H1 (cell line): ENCODE data around the gene CABLES2. TPM values are rescaled to one million over a fixed set of nuclear protein-coding genes. Genes with fewer than 3 reads are reported as not detected.

Experiments
- CTCF ChIA-PET: fragments of 300-600 bp; sonication (Branson Sonifier 250); formaldehyde crosslinking; loops from one replicate; lab custom pipeline; 2021; ENCODE audit not compliant: partially characterized antibody; lab: Charles Lee
- POLR2A ChIA-PET: fragments of 300-600 bp; sonication (Branson Sonifier 250); formaldehyde crosslinking; loops from one replicate; lab custom pipeline; 2021; ENCODE audit warnings: inconsistent platforms; ENCODE audit not compliant: partially characterized antibody; lab: Charles Lee
- DNase-seq, 2 experiments: peaks; one replicate each; pipeline versions ENCODE4 v3.0.0 to v3.0.0-alpha.2; 2010 to 2022; ENCODE audit warnings: low spot score in 2 of 2, low read depth in 1 of 2, mixed read lengths in 1 of 2
- FAIRE-seq: peaks from 2 replicates; lab custom pipeline; 2011; peaks lifted over from hg19 to GRCh38; lab: Jason Lieb, UNC
- H2AFZ ChIP-seq: 2 replicates; pipeline ENCODE4 v1.8.1; 2012; ENCODE audit warnings: low read length, inconsistent platforms
- H2AK5ac ChIP-seq: 2 replicates; pipeline ENCODE4 v1.6.1; 2013; ENCODE audit warnings: low read depth, low read length
- H2BK120ac ChIP-seq: replicated peaks from 2 replicates; pipeline ENCODE3; 2013; ENCODE audit warnings: low read depth, low read length, inconsistent platforms
- H2BK12ac ChIP-seq: 2 replicates; pipeline ENCODE4 v1.6.1; 2013; ENCODE audit warnings: low read depth, low read length
- H2BK15ac ChIP-seq: 2 replicates; pipeline ENCODE4 v1.6.1; 2013; ENCODE audit warnings: low read length
- H2BK20ac ChIP-seq: 2 replicates; pipeline ENCODE4 v1.6.1; 2013; ENCODE audit warnings: low read length
- H2BK5ac ChIP-seq: 2 replicates; pipeline ENCODE4 v1.6.1; 2013; ENCODE audit warnings: low read depth, low read length
- H3K14ac ChIP-seq: 2 replicates; pipeline ENCODE4 v1.6.1; 2013; ENCODE audit warnings: inconsistent platforms; ENCODE audit not compliant: insufficient read length
- H3K18ac ChIP-seq: 2 replicates; pipeline ENCODE4 v1.6.1; 2013; ENCODE audit warnings: low read length; ENCODE audit errors: extremely low read depth
- H3K23ac ChIP-seq: 2 replicates; pipeline ENCODE4 v1.6.1; 2013; ENCODE audit warnings: inconsistent platforms; ENCODE audit not compliant: insufficient read length
- H3K23me2 ChIP-seq: 2 replicates; pipeline ENCODE4 v1.6.1; 2013; ENCODE audit warnings: low read depth, low read length
- H3K27ac ChIP-seq: 2 replicates; pipeline ENCODE4 v1.6.1; 2011; ENCODE audit warnings: low read depth, low read length, inconsistent platforms
- H3K27me3 ChIP-seq, 4 experiments: replicated peaks in 1 of 4; 1 replicate in 1 of 4; 2 replicates in 3 of 4; pipeline versions ENCODE4 v1.6.1 to v1.8.1; 2011 to 2013; ENCODE audit warnings: low read length in 3 of 4, mild to moderate bottlenecking in 3 of 4, inconsistent platforms in 2 of 4, mixed read lengths in 2 of 4, moderate library complexity in 1 of 4; ENCODE audit not compliant: control insufficient read depth in 3 of 4, insufficient read depth in 3 of 4; ENCODE audit errors: extremely low read depth in 1 of 4
- H3K36me3 ChIP-seq, 4 experiments: 2 replicates each; pipeline versions ENCODE4 v1.6.1 to v1.8.1; 2011 to 2013; ENCODE audit warnings: mild to moderate bottlenecking in 4 of 4, low read length in 3 of 4, moderate library complexity in 2 of 4, control low read depth in 1 of 4, inconsistent platforms in 1 of 4; ENCODE audit not compliant: insufficient read depth in 4 of 4, control insufficient read depth in 2 of 4
- H3K4ac ChIP-seq: replicated peaks from 2 replicates; pipeline ENCODE3; 2013; ENCODE audit warnings: low read length, low read depth, mixed read lengths, inconsistent platforms; ENCODE audit not compliant: insufficient read length
- H3K4me1 ChIP-seq, 4 experiments: replicated peaks in 1 of 4; 1 replicate in 1 of 4; 2 replicates in 3 of 4; pipeline versions ENCODE4 v1.6.1 to v1.8.1; 2011 to 2013; ENCODE audit warnings: low read length in 3 of 4, inconsistent platforms in 2 of 4, mixed read lengths in 1 of 4; ENCODE audit not compliant: insufficient read depth in 4 of 4, control insufficient read depth in 3 of 4
- H3K4me2 ChIP-seq, 2 experiments: 2 replicates each; pipeline versions ENCODE4 v1.6.1 to v1.8.1; 2011 to 2013; ENCODE audit warnings: low read depth in 2 of 2, low read length in 2 of 2, control low read depth in 1 of 2, inconsistent platforms in 1 of 2, mild to moderate bottlenecking in 1 of 2; ENCODE audit not compliant: insufficient read depth in 1 of 2
- H3K4me3 ChIP-seq, 4 experiments: fragments of 200-600, 300-600 bp in 1 of 4; sonication (generic), shearing (Covaris generic), sonication (Bioruptor Twin) in 1 of 4; 2 replicates each; pipeline versions ENCODE4 v1.5.1 to v1.8.1; 2011 to 2016; ENCODE audit warnings: low read length in 4 of 4, low read depth in 3 of 4, control low read depth in 2 of 4, inconsistent platforms in 2 of 4, mild to moderate bottlenecking in 2 of 4, mixed read lengths in 1 of 4, moderate library complexity in 1 of 4; ENCODE audit not compliant: insufficient read depth in 2 of 4; ENCODE audit errors: extremely low read depth in 1 of 4
- H3K56ac ChIP-seq: replicated peaks from 2 replicates; pipeline ENCODE3; 2013; ENCODE audit warnings: low read depth, mild to moderate bottlenecking, mixed read lengths, low read length, inconsistent platforms; ENCODE audit not compliant: insufficient read length
- H3K79me1 ChIP-seq: 2 replicates; pipeline ENCODE4 v1.6.1; 2013; ENCODE audit warnings: low read depth, low read length, control low read depth
- H3K79me2 ChIP-seq, 2 experiments: 2 replicates each; pipeline versions ENCODE4 v1.6.1 to v1.8.1; 2012 to 2013; ENCODE audit warnings: low read length in 2 of 2, mild to moderate bottlenecking in 2 of 2, inconsistent platforms in 1 of 2; ENCODE audit not compliant: insufficient read depth in 2 of 2, control insufficient read depth in 1 of 2
- H3K9ac ChIP-seq, 4 experiments: replicated peaks in 1 of 4; 1 replicate in 1 of 4; 2 replicates in 3 of 4; pipeline versions ENCODE4 v1.6.1 to v1.8.1; 2011 to 2013; ENCODE audit warnings: low read depth in 3 of 4, low read length in 3 of 4, control low read depth in 2 of 4, mild to moderate bottlenecking in 2 of 4, moderate library complexity in 2 of 4, inconsistent platforms in 1 of 4; ENCODE audit errors: extremely low read depth in 1 of 4
- H3K9me3 ChIP-seq, 2 experiments: 2 replicates each; pipeline versions ENCODE4 v1.6.1 to v1.8.1; 2012 to 2013; ENCODE audit warnings: mild to moderate bottlenecking in 2 of 2, moderate library complexity in 2 of 2, control low read depth in 1 of 2, inconsistent platforms in 1 of 2, low read depth in 1 of 2, low read length in 1 of 2, mixed read lengths in 1 of 2; ENCODE audit not compliant: insufficient read depth in 2 of 2
- H4K20me1 ChIP-seq, 2 experiments: replicated peaks in 1 of 2; 2 replicates each; pipeline versions ENCODE3 to v1.8.1; 2011 to 2013; ENCODE audit warnings: inconsistent platforms in 2 of 2, low read length in 2 of 2, mild to moderate bottlenecking in 1 of 2; ENCODE audit not compliant: insufficient read depth in 2 of 2, control insufficient read depth in 1 of 2
- H4K5ac ChIP-seq: 2 replicates; pipeline ENCODE4 v1.6.1; 2013; ENCODE audit warnings: low read length, low read depth, mixed read lengths, inconsistent platforms; ENCODE audit not compliant: insufficient read length
- H4K8ac ChIP-seq: 2 replicates; pipeline ENCODE4 v1.8.0; 2013; ENCODE audit warnings: mild to moderate bottlenecking, moderate library complexity, low read length, inconsistent platforms; ENCODE audit not compliant: insufficient read depth; ENCODE audit errors: extremely low read depth
- H4K91ac ChIP-seq: replicated peaks from 2 replicates; pipeline ENCODE3; 2013; ENCODE audit warnings: low read length, mixed read lengths, inconsistent platforms; ENCODE audit not compliant: insufficient read length
- BCL11A ChIP-seq, 2 experiments: IDR thresholded peaks; one replicate each; pipeline ENCODE4 v1.6.1; 2011; ENCODE audit warnings: low read depth in 2 of 2, low read length in 2 of 2, mild to moderate bottlenecking in 2 of 2
- BRCA1 ChIP-seq: IDR thresholded peaks from 2 replicates; pipeline ENCODE4 v1.6.1; 2012; ENCODE audit warnings: low read depth, low read length, improper control_type of control experiment
- CHD2 ChIP-seq: IDR thresholded peaks from 2 replicates; pipeline ENCODE4 v1.6.1; 2012; ENCODE audit warnings: low read length, improper control_type of control experiment
- KDM4A ChIP-seq: IDR thresholded peaks from one replicate; pipeline ENCODE4 v1.7.1; 2012; ENCODE audit warnings: low read depth, mild to moderate bottlenecking, moderate library complexity, low read length, inconsistent platforms; ENCODE audit not compliant: severe bottlenecking
- NANOG ChIP-seq: IDR thresholded peaks from 2 replicates; pipeline ENCODE4 v1.6.1; 2011; ENCODE audit warnings: low read length, low read depth, mild to moderate bottlenecking, inconsistent platforms; ENCODE audit not compliant: insufficient read depth, poor library complexity, severe bottlenecking
- POLR2A ChIP-seq, 2 experiments: IDR thresholded peaks; 1 replicate in 1 of 2; 2 replicates in 1 of 2; pipeline ENCODE4 v1.6.1; 2011; ENCODE audit warnings: low read depth in 2 of 2, low read length in 2 of 2, mild to moderate bottlenecking in 2 of 2; ENCODE audit errors: control extremely low read depth in 1 of 2
- RBBP5 ChIP-seq: IDR thresholded peaks from 2 replicates; pipeline ENCODE4 v1.7.1; 2012; ENCODE audit warnings: low read depth, mild to moderate bottlenecking, inconsistent platforms, low read length, moderate library complexity, borderline replicate concordance
- SP2 ChIP-seq: IDR thresholded peaks from 2 replicates; pipeline ENCODE4 v1.6.1; 2012; ENCODE audit warnings: mild to moderate bottlenecking, low read length, inconsistent platforms
- TAF1 ChIP-seq: IDR thresholded peaks from 2 replicates; pipeline ENCODE4 v1.6.1; 2011; ENCODE audit warnings: mild to moderate bottlenecking, low read depth, low read length
- WGBS, 2 experiments: shearing (Covaris generic) in 1 of 2; methylation state at CpG; one replicate each; pipeline versions ENCODE4 v1.1.6 to v1.1.7; 2013 to 2015; ENCODE audit warnings: low lambda C conversion rate in 2 of 2, mixed read lengths in 2 of 2, inconsistent platforms in 1 of 2, low coverage in 1 of 2, missing lambda C conversion rate in 1 of 2; ENCODE audit not compliant: insufficient replicate concordance in 2 of 2, insufficient coverage in 1 of 2, insufficient read length in 1 of 2; ENCODE audit errors: extremely low coverage in 1 of 2, missing lambda C conversion rate in 1 of 2; 5-methylcytosine and 5-hydroxymethylcytosine counted together
- polyA plus RNA-seq, 7 experiments: library from polyadenylated mRNA; depleted of rRNA in 3 of 7; stranded (reverse) in 5 of 7; unstranded in 2 of 7; fragments of >200 nt in 5 of 7; fragments of 200-250 nt in 2 of 7; gene quantifications; 1 replicate in 5 of 7; 2 replicates in 1 of 7; 4 replicates in 1 of 7; pipeline versions ENCODE4 v1.2.1 to v1.2.3, GENCODE V29; 2011 to 2013; ENCODE audit warnings: missing spikeins in 2 of 7, mixed read lengths in 2 of 7
- total RNA-seq: library from RNA; stranded (reverse); fragmentation: NEBNext Ultra II Directional; extraction: Animal tissue kit (Norgen Biotek cat#: 25700); gene quantifications from 2 replicates; pipeline ENCODE4 v1.2.1, GENCODE V29; 2021
- TF ChIP-seq, protein P1 (sequence below): IDR thresholded peaks from 2 replicates; pipeline ENCODE4 v1.6.1; 2012; ENCODE audit warnings: inconsistent platforms

Gene CABLES2
- total and polyA plus RNA-seq, 2 of the 8 experiments (the other 6 are each of a cell fraction or from before 2014, with no cell fraction given): 8.0 to 8.8 TPM

- Histone ChIP-seq H3K79me1 (peaks cover 10% of the 10 kb centered on the region), H3K9me3 (no peaks in the 10 kb centered on the region), H2BK15ac (0 out of 2 replicates have a peak overlapping the region, but pooled peaks have one; percentile 81), H3K23me2 (peaks cover 14% of the 10 kb centered on the region), H3K4ac (peak overlapping the region; percentile 80), H2AK5ac (peak overlapping the region; percentile 58; the same call in 1 of the 2 replicates), H3K4me3 (peak overlapping the region; percentile 76 to 94 (median 77)), H3K4me2 (peak overlapping the region; percentile 84), H3K4me1 (peaks cover 16 to 76% (median 68%) of the 10 kb centered on the region in 4 experiments), H4K20me1 (peaks cover 7 to 10% of the 10 kb centered on the region in 2 experiments), H3K9ac (peak overlapping the region; percentile 25 to 83 (median 64)), H2BK120ac (no peak overlapping the region), H3K27ac (peak overlapping the region; percentile 50; the same call in 1 of the 2 replicates), H3K56ac (peak overlapping the region; percentile 87), H3K18ac (peak overlapping the region; percentile 93), H4K5ac (peak overlapping the region; percentile 63), H2BK5ac (peak overlapping the region; percentile 99), H3K79me2 (peaks cover 11 to 41% of the 10 kb centered on the region in 2 experiments; a peak in 3 of 4 replicates), H3K23ac (no peak overlapping the region), H2BK12ac (peak overlapping the region; percentile 68; the same call in 1 of the 2 replicates), H3K27me3 (no peaks in the 10 kb centered on the region), H4K8ac (peak overlapping the region; percentile 58; the same call in 1 of the 2 replicates), H2AFZ (no peak overlapping the region), H4K91ac (peak overlapping the region; percentile 79), H2BK20ac (no peak overlapping the region), H3K36me3 (peaks cover 0 to 4% (median 2%) of the 10 kb centered on the region in 4 experiments; a peak in 3 of 8 replicates), H3K14ac (no peak overlapping the region)
- WGBS, 2 experiments: 1% methylated on average over 30 of the region's 72 CpGs; no CpG with 5 or more reads in 1 of the 2 experiments
- ChIA-PET POLR2A (interaction anchor here (0.9 to 12.6 kb wide), 10 partner anchors 12 to 62 kb away, joined by 3 to 213 read pairs (median 14); partner anchors contain the start of genes ADRM1 and RPS21), CTCF (interaction anchor here (0.6 to 10.9 kb wide), 5 partner anchors 10 to 436 kb away, joined by 3 to 212 read pairs (median 3); partner anchors contain the start of gene RPS21)
- FAIRE-seq (no peak), DNase-seq (peak; percentile 58 to 85)
- TF ChIP-seq RBBP5 (no peak), POLR2A (IDR thresholded peaks at IDR 0.05; ENCODE audit: control extremely low read depth in 1 of 2, low read depth in 2 of 2, low read length in 2 of 2) (peak in 1 of 2 experiments; percentile 15; a peak in 1 of 3 replicates), NANOG (no peak), KDM4A (peak; percentile 4), SP2 (no peak), CHD2 (peak; percentile 57), BCL11A (IDR thresholded peaks at IDR 0.05; ENCODE audit: low read depth in 2 of 2, low read length in 2 of 2) (no peak), TAF1 (no peak), BRCA1 (0 out of 2 replicates have a peak, but pooled peaks have one; percentile 16)
- TF ChIP-seq, protein P1, sequence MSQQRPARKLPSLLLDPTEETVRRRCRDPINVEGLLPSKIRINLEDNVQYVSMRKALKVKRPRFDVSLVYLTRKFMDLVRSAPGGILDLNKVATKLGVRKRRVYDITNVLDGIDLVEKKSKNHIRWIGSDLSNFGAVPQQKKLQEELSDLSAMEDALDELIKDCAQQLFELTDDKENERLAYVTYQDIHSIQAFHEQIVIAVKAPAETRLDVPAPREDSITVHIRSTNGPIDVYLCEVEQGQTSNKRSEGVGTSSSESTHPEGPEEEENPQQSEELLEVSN: no peak
Observed at GRCh38 chr20:62366370-62367135, 40.5 kb downstream of the CABLES2 start.
